Measurements from ENCODE around the gene KIF3C. TPM values are rescaled to one million over a fixed set of nuclear protein-coding genes. Genes with fewer than 3 reads are reported as not detected.
A peak's percentile ranks its signal among the peaks of the same experiment; 100 is the strongest.
"Not testable (repeated sequence)": the region's sequence is repeated elsewhere in the genome, so short reads cannot be mapped to it uniquely, and the experiment has no call there.

Gene KIF3C
- total RNA-seq, 2 donors from 2014 or later = 4.0 to 4.2 TPM

- Histone ChIP-seq H3K9me3 (no peaks in the 10 kb centered on the region), H3K4me3 (no peak overlapping the region), H3K36me3 (no peaks in the 10 kb centered on the region), H3K9ac (ENCODE audit: low read depth in 2 of 2, low read length in 2 of 2) (no peak overlapping the region), H3K27ac (no peak overlapping the region), H3K27me3 (no peaks in the 10 kb centered on the region), H3K4me1 (no peaks in the 10 kb centered on the region)
- DNase-seq = no peak
- TF ChIP-seq, protein P1, sequence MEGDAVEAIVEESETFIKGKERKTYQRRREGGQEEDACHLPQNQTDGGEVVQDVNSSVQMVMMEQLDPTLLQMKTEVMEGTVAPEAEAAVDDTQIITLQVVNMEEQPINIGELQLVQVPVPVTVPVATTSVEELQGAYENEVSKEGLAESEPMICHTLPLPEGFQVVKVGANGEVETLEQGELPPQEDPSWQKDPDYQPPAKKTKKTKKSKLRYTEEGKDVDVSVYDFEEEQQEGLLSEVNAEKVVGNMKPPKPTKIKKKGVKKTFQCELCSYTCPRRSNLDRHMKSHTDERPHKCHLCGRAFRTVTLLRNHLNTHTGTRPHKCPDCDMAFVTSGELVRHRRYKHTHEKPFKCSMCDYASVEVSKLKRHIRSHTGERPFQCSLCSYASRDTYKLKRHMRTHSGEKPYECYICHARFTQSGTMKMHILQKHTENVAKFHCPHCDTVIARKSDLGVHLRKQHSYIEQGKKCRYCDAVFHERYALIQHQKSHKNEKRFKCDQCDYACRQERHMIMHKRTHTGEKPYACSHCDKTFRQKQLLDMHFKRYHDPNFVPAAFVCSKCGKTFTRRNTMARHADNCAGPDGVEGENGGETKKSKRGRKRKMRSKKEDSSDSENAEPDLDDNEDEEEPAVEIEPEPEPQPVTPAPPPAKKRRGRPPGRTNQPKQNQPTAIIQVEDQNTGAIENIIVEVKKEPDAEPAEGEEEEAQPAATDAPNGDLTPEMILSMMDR (IDR thresholded peaks at IDR 0.05) = no peak
- intact Hi-C loops (cut with DNase I) = no loop called here
Measured at GRCh38 chr2:25897506-25897905, 84.8 kb downstream of the KIF3C start.

- H3K4me1 ChIP-seq; H3K9me3 ChIP-seq; H3K4me3 ChIP-seq; H3K36me3 ChIP-seq; H3K9ac ChIP-seq (ENCODE audit: low read depth in 2 of 2, low read length in 2 of 2); H3K27ac ChIP-seq; DNase-seq; H3K27me3 ChIP-seq; intact Hi-C loops (cut with DNase I): not testable (repeated sequence)
Measured at GRCh38 chr2:25896308-25896707, 86.0 kb downstream of the KIF3C start.

GRCh38 chr2:25895610-25896009 lies 86.7 kb downstream of the KIF3C start:
- Histone ChIP-seq H3K4me3 (no peak overlapping the region), H3K9ac (ENCODE audit: low read depth in 2 of 2, low read length in 2 of 2) (no peak overlapping the region), H3K27ac (no peak overlapping the region), H3K36me3 (no peaks in the 10 kb centered on the region), H3K4me1 (no peaks in the 10 kb centered on the region), H3K27me3 (no peaks in the 10 kb centered on the region), H3K9me3 (no peaks in the 10 kb centered on the region)
- intact Hi-C loops (cut with DNase I) = no loop called here
- DNase-seq = no peak
- TF ChIP-seq, protein P1 (IDR thresholded peaks at IDR 0.05) = no peak

GRCh38 chr2:25895018-25895417 lies 87.3 kb downstream of the KIF3C start:
- TF ChIP-seq, protein P1 (IDR thresholded peaks at IDR 0.05) = no peak
- no peaks in the 10 kb centered on the region for H3K36me3 ChIP-seq
- no peaks in the 10 kb centered on the region for H3K4me1 ChIP-seq
- no peak overlapping the region for H3K9ac ChIP-seq (ENCODE audit: low read depth in 2 of 2, low read length in 2 of 2)
- no peak for DNase-seq
- H3K27me3 ChIP-seq = no peaks in the 10 kb centered on the region
- intact Hi-C loops (cut with DNase I) = no loop called here
- H3K4me3 ChIP-seq = no peak overlapping the region
- H3K9me3 ChIP-seq = no peaks in the 10 kb centered on the region
- H3K27ac ChIP-seq = no peak overlapping the region

- Histone ChIP-seq H3K9ac (ENCODE audit: low read depth in 2 of 2, low read length in 2 of 2) (no peak overlapping the region), H3K4me3 (no peak overlapping the region), H3K27ac (no peak overlapping the region), H3K27me3 (no peaks in the 10 kb centered on the region), H3K36me3 (no peaks in the 10 kb centered on the region), H3K9me3 (no peaks in the 10 kb centered on the region), H3K4me1 (no peaks in the 10 kb centered on the region)
- peak; percentile 54 for DNase-seq
- intact Hi-C loops (cut with DNase I) = no loop called here
- TF ChIP-seq, protein P1 (IDR thresholded peaks at IDR 0.05) = no peak
Measured at GRCh38 chr2:25894135-25894830, 88.0 kb downstream of the KIF3C start.

GRCh38 chr2:25891672-25892071 lies 90.6 kb downstream of the KIF3C start:
- no peaks in the 10 kb centered on the region for H3K27me3 ChIP-seq
- no peaks in the 10 kb centered on the region for H3K36me3 ChIP-seq
- no peak overlapping the region for H3K9ac ChIP-seq (ENCODE audit: low read depth in 2 of 2, low read length in 2 of 2)
- H3K4me1 ChIP-seq = no peaks in the 10 kb centered on the region
- no peak for DNase-seq
- no peaks in the 10 kb centered on the region for H3K9me3 ChIP-seq
- TF ChIP-seq, protein P1 (IDR thresholded peaks at IDR 0.05) = no peak
- H3K4me3 ChIP-seq = no peak overlapping the region
- H3K27ac ChIP-seq = no peak overlapping the region
- intact Hi-C loops (cut with DNase I) = no loop called here

Measured in colonic mucosa (tissue), 4 donors.